Mesenchymal stem cell (in vitro differentiated cells and primary cell): ENCODE results near the gene CNIH3. TPM values are rescaled to one million over a fixed set of nuclear protein-coding genes. Genes with fewer than 3 reads are reported as not detected.
"Not testable (repeated sequence)": the region's sequence is repeated elsewhere in the genome, so short reads cannot be mapped to it uniquely, and the experiment has no call there.

Source experiments
- DNase-seq: peaks from one replicate; pipeline ENCODE4 v3.0.0-alpha.2; 2013
- H2AFZ ChIP-seq: one replicate; pipeline ENCODE4 v1.6.1; 2013; ENCODE audit warnings: low read depth, mild to moderate bottlenecking, control low read depth, inconsistent platforms, low read length, moderate library complexity
- H2AK5ac ChIP-seq: 2 replicates; pipeline ENCODE4 v1.6.1; 2013; ENCODE audit warnings: low read length, moderate library complexity, mild to moderate bottlenecking, inconsistent platforms; ENCODE audit not compliant: severe bottlenecking
- H2BK120ac ChIP-seq: one replicate; pipeline ENCODE4 v1.6.1; 2013; ENCODE audit warnings: low read depth, mild to moderate bottlenecking, inconsistent platforms, low read length, moderate library complexity
- H2BK12ac ChIP-seq, 2 experiments: one replicate each; pipeline ENCODE4 v1.6.1; 2013; ENCODE audit warnings: inconsistent platforms in 2 of 2, low read length in 2 of 2, mild to moderate bottlenecking in 2 of 2, moderate library complexity in 2 of 2, control low read depth in 1 of 2
- H2BK15ac ChIP-seq: one replicate; pipeline ENCODE4 v1.6.1; 2013; ENCODE audit warnings: mild to moderate bottlenecking, low read depth, inconsistent platforms; ENCODE audit not compliant: poor library complexity, severe bottlenecking
- H2BK5ac ChIP-seq: 2 replicates; pipeline ENCODE4 v1.6.1; 2013; ENCODE audit warnings: low read depth, mild to moderate bottlenecking, low read length, control low read depth, inconsistent platforms; ENCODE audit not compliant: poor library complexity, severe bottlenecking
- H3K14ac ChIP-seq, 2 experiments: one replicate each; pipeline ENCODE4 v1.6.1; 2013; ENCODE audit warnings: inconsistent platforms in 2 of 2, low read length in 2 of 2, control low read depth in 1 of 2, mild to moderate bottlenecking in 1 of 2, moderate library complexity in 1 of 2
- H3K18ac ChIP-seq, 2 experiments: one replicate each; pipeline ENCODE4 v1.6.1; 2013; ENCODE audit warnings: inconsistent platforms in 2 of 2, low read length in 2 of 2, control low read depth in 1 of 2, low read depth in 1 of 2, mild to moderate bottlenecking in 1 of 2
- H3K23ac ChIP-seq, 2 experiments: one replicate each; pipeline ENCODE4 v1.6.1; 2013; ENCODE audit warnings: inconsistent platforms in 2 of 2, low read length in 2 of 2, mild to moderate bottlenecking in 2 of 2, moderate library complexity in 2 of 2, control low read depth in 1 of 2
- H3K27ac ChIP-seq: 2 replicates; pipeline ENCODE4 v1.5.1; 2013; ENCODE audit warnings: mild to moderate bottlenecking, moderate library complexity, low read length, control low read depth, inconsistent platforms; ENCODE audit not compliant: poor library complexity, severe bottlenecking
- H3K27me3 ChIP-seq, 2 experiments: 2 replicates each; pipeline versions ENCODE4 v1.6.1 to v1.7.0; 2013; ENCODE audit warnings: low read length in 2 of 2, mild to moderate bottlenecking in 2 of 2, moderate library complexity in 2 of 2, control low read depth in 1 of 2, inconsistent platforms in 1 of 2; ENCODE audit not compliant: control insufficient read depth in 1 of 2, insufficient read depth in 1 of 2
- H3K36me3 ChIP-seq, 2 experiments: 2 replicates each; pipeline versions ENCODE4 v1.6.1 to v1.7.0; 2013; ENCODE audit warnings: low read length in 2 of 2, control low read depth in 1 of 2, inconsistent platforms in 1 of 2, low read depth in 1 of 2, mild to moderate bottlenecking in 1 of 2; ENCODE audit not compliant: insufficient read depth in 2 of 2, control insufficient read depth in 1 of 2
- H3K4ac ChIP-seq, 2 experiments: one replicate each; pipeline ENCODE4 v1.6.1; 2013; ENCODE audit warnings: inconsistent platforms in 2 of 2, low read length in 2 of 2, mild to moderate bottlenecking in 2 of 2, moderate library complexity in 2 of 2, control low read depth in 1 of 2, low read depth in 1 of 2
- H3K4me1 ChIP-seq: 2 replicates; pipeline ENCODE4 v1.6.1; 2013; ENCODE audit warnings: low read depth, low read length, control low read depth; ENCODE audit not compliant: control insufficient read depth, insufficient read depth
- H3K4me2 ChIP-seq: 2 replicates; pipeline ENCODE4 v1.6.1; 2013; ENCODE audit warnings: low read length, mild to moderate bottlenecking, inconsistent platforms; ENCODE audit not compliant: poor library complexity, severe bottlenecking
- H3K4me3 ChIP-seq, 2 experiments: 2 replicates each; pipeline versions ENCODE4 v1.5.1 to v1.7.0; 2013; ENCODE audit warnings: low read length in 2 of 2, mild to moderate bottlenecking in 2 of 2, control low read depth in 1 of 2, low read depth in 1 of 2; ENCODE audit not compliant: insufficient read depth in 1 of 2
- H3K79me1 ChIP-seq: replicated peaks from 2 replicates; pipeline ENCODE4 v1.6.1; 2013; ENCODE audit warnings: mild to moderate bottlenecking, control low read depth, low read length, inconsistent platforms; ENCODE audit not compliant: poor library complexity, severe bottlenecking
- H3K9ac ChIP-seq: 2 replicates; pipeline ENCODE4 v1.7.0; 2013; ENCODE audit warnings: mild to moderate bottlenecking, low read length, moderate library complexity
- H3K9me3 ChIP-seq: 2 replicates; pipeline ENCODE4 v1.7.0; 2013; ENCODE audit warnings: mild to moderate bottlenecking, low read length; ENCODE audit not compliant: control insufficient read depth
- H4K8ac ChIP-seq: one replicate; pipeline ENCODE4 v1.6.1; 2013; ENCODE audit warnings: inconsistent platforms, mild to moderate bottlenecking, low read length, moderate library complexity
- H4K91ac ChIP-seq: one replicate; pipeline ENCODE4 v1.6.1; 2013; ENCODE audit warnings: mild to moderate bottlenecking, low read length, inconsistent platforms
- WGBS: methylation state at CpG from one replicate; pipeline ENCODE4 v1.1.7; 2013; ENCODE audit warnings: mixed read lengths; 5-methylcytosine and 5-hydroxymethylcytosine counted together
- polyA plus RNA-seq, 2 experiments: library from polyadenylated mRNA; stranded (reverse); fragments of 200-250 nt; gene quantifications; one replicate each; pipeline ENCODE4 v1.2.3, GENCODE V29; 2013

CNIH3 gene
- polyA plus RNA-seq (2013, experiment 1 of 2) = 5.4 TPM
- 6.0 TPM for polyA plus RNA-seq (2013, experiment 2 of 2)

DNA sequence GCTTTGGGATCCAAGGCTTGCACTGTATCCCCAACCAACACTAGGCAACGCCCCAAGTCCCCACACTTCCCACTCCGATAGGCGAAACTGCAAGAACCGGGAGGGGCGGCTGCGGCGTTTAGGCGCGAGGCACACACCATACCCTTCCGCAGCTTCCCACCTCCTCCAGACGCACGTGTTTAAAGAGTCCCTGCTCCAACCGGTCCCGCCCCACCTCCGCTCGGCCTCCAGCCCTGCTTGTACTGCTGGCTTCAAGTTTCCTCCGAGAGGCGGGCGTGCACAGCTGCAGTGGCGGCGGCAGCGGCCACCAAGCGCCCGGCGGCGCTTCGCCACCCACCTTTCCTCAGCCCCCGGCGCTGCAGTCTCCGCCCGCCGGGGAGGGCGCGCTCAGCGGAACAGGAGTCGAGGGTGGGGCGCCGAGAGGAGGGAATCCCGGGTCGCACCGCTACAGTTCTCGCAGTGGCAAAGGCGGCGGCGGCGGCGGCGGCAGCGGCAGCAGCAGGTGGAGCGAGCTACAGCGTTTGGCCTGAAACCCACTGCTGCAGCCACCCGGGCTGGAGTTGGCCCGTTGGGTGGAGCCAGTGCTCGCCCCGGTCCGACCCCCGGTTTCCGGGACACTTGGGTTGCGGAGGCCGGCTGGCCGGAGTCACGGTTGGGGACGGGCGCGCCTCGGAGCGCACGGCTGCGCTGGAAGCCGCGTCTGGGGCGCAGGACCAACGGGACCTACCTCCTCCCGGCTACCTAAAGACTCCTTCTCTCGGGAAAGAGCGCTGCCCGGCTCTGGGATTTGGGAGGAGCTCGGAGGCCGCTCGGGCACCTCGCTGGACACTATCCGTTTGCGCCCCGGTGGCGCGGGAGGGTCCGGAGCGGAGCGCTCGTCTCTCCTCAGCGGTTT is at the start of gene CNIH3:
Gene CNIH3 (plus strand): TSS at position 457 of the 895 bp plus-strand sequence. CDS start 858 bp downstream, outside the sequence.
- Histone ChIP-seq H4K8ac (peak within 1 kb of the TSS; percentile 73), H3K4ac (peak within 1 kb of the TSS in 1 of 2 experiments; percentile 78), H3K9ac (peak within 1 kb of the TSS; percentile 96), H2BK120ac (no peak within 1 kb of the TSS), H3K4me1 (peaks cover 22% of the 10 kb centered on the region), H4K91ac (no peak within 1 kb of the TSS), H3K27me3 (peaks cover 0 to 5% of the 10 kb centered on the region in 2 experiments), H2BK12ac (peak within 1 kb of the TSS in 1 of 2 experiments; percentile 77), H2BK15ac (no peak within 1 kb of the TSS), H3K36me3 (peaks cover 0 to 40% of the 10 kb centered on the region in 2 experiments), H3K27ac (no peak within 1 kb of the TSS), H3K23ac (peak within 1 kb of the TSS in 1 of 2 experiments; percentile 96), H3K4me3 (peak within 1 kb of the TSS; percentile 73 to 100), H2BK5ac (no peak within 1 kb of the TSS), H3K14ac (peak within 1 kb of the TSS in 1 of 2 experiments; percentile 76), H3K9me3 (no peaks in the 10 kb centered on the region), H3K4me2 (peak within 1 kb of the TSS; percentile 98), H3K18ac (peak within 1 kb of the TSS; percentile 64 to 71), H2AFZ (peak within 1 kb of the TSS; percentile 31), H2AK5ac (no peak within 1 kb of the TSS), H3K79me1 (peaks cover 10% of the 10 kb centered on the region)
- peak; percentile 55 for DNase-seq
- under 1% methylated on average over 76 of the region's 91 CpGs for WGBS

DNA sequence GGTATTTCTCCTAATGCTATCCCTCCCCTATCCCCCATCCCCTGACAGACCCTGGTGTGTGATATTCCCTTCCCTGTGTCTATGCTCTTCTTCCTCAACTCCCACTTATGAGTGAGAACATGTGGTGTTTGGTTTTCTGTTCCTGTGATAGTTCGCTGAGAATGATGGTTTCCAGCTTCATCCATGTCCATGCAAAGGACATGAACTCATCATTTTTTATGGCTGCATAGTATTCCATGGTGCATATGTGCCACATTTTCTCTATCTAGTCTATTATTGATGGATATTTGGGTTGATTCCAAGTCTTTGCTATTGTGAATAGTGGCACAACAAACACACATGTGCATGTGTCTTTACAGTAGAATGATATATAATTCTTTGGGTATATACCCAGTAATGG is 49.6 kb upstream of the CNIH3 start:
- no CpG with 5 or more reads among the region's 1 CpG for WGBS

DNA sequence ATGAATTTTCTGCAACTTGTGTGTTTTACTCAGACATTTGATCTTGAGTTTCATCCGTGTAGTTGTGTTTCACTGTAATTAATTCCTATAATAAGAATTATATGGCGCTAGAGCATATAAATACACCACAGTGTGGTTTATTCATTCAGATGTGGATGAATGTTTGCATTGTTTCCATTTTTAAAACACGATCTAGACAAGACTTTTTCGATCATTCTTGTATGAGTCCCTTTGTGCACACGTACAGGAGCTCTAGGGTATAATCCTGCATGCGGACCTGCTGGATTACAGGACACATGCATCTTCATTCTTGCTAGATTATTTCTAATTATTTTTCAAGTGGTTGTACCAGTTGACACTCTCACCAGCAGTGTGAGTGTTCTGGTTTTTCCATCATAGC is 46.8 kb upstream of the CNIH3 start:
- Histone ChIP-seq H3K79me1 (no peaks in the 10 kb centered on the region), H4K8ac (no peak overlapping the region), H2AFZ (no peak overlapping the region), H3K23ac (no peak overlapping the region), H4K91ac (no peak overlapping the region), H3K14ac (no peak overlapping the region), H2BK15ac (no peak overlapping the region), H3K27ac (no peak overlapping the region), H2AK5ac (no peak overlapping the region), H3K4ac (no peak overlapping the region), H3K36me3 (peaks cover 0 to 1% of the 10 kb centered on the region in 2 experiments), H3K4me2 (no peak overlapping the region), H3K4me1 (peaks cover 10% of the 10 kb centered on the region), H2BK120ac (no peak overlapping the region), H2BK5ac (no peak overlapping the region), H3K9ac (no peak overlapping the region), H3K4me3 (no peak overlapping the region), H3K18ac (no peak overlapping the region), H3K27me3 (no peaks in the 10 kb centered on the region), H2BK12ac (no peak overlapping the region), H3K9me3 (no peaks in the 10 kb centered on the region)
- WGBS = 88% methylated on average over 5 of the region's 6 CpGs
- no peak for DNase-seq

More for the DNA sequence above, 49.6 kb upstream of the CNIH3 start:
- not testable (repeated sequence) for H4K8ac ChIP-seq, H2AK5ac ChIP-seq, DNase-seq, H2BK5ac ChIP-seq, H3K18ac ChIP-seq, H3K27ac ChIP-seq, H3K79me1 ChIP-seq, H2BK12ac ChIP-seq, H2BK15ac ChIP-seq, H3K23ac ChIP-seq, H3K9me3 ChIP-seq, H3K14ac ChIP-seq, H2AFZ ChIP-seq, H4K91ac ChIP-seq, H3K4me3 ChIP-seq, H3K4me1 ChIP-seq, H3K9ac ChIP-seq, H3K4ac ChIP-seq, H3K27me3 ChIP-seq, H2BK120ac ChIP-seq, H3K36me3 ChIP-seq, H3K4me2 ChIP-seq

DNA sequence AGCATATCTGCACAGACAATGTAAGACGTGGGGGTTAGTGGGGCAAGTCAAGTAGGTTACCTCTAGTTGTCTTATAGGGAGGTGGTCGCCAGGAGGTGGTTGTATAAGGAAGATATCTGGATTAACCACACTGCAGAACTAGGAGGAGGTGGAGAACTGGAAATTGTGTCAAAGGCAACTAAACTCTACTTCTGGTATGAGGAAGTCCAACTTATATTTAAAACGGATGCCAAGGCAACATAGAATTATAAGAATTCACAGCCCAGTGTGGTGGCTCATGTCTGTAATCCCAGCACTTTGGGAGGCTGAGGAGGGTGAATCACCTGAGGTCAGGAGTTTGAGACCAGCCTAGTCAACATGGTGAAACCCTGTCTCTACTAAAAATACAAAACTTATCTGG is 44.1 kb upstream of the CNIH3 start:
- H2BK5ac ChIP-seq, H2AK5ac ChIP-seq, H2AFZ ChIP-seq, H3K9ac ChIP-seq, H3K18ac ChIP-seq, H3K4me3 ChIP-seq, H3K4me2 ChIP-seq, H3K27me3 ChIP-seq, H3K4ac ChIP-seq, H2BK15ac ChIP-seq, H4K8ac ChIP-seq, H3K36me3 ChIP-seq, H3K27ac ChIP-seq, H3K14ac ChIP-seq, H3K4me1 ChIP-seq, H4K91ac ChIP-seq, H2BK120ac ChIP-seq, DNase-seq, H3K9me3 ChIP-seq, H3K79me1 ChIP-seq, H2BK12ac ChIP-seq, H3K23ac ChIP-seq: not testable (repeated sequence)
- WGBS = 89% methylated on average over 3 of the region's 3 CpGs
